IPS-NIHi7 (cell line): ENCODE measurements around the gene TBC1D13.
"Not testable (repeated sequence)": the region's sequence is repeated elsewhere in the genome, so short reads cannot be mapped to it uniquely, and the experiment has no call there.

ENCODE experiments used
- DNase-seq: peaks from one replicate; pipeline ENCODE4 v3.0.0; 2012; ENCODE audit warnings: mixed read lengths; ENCODE audit errors: extremely low spot score

The TBC1D13 gene

GRCh38 chr9:128786681-128787601, at the start of gene TBC1D13:
Gene TBC1D13, plus strand, starts transcription at chr9:128787253. Its CDS starts 101 bp downstream, at chr9:128787354.
- peak; percentile 98 for DNase-seq

DNA sequence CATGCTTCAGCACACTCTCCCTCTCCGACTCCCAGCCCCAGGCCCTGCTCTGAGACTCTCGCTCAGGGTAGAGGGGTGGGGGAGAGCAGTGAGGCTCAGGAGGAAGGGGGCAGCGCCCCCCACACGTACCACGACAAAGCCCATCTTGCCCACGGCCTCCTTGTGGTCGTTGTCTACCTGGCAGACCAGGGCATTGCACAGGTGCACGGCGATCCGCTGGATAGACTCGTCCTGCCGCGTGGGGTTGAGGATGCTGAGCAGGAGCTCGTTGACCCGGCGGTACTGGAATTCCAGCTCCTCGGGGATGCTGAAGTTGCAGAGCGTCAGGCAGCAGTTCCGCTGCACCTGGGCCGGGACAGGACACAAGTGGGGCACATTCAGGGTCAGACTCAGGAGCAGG, 44.7 kb upstream of the TBC1D13 start:
- DNase-seq = no peak

DNA sequence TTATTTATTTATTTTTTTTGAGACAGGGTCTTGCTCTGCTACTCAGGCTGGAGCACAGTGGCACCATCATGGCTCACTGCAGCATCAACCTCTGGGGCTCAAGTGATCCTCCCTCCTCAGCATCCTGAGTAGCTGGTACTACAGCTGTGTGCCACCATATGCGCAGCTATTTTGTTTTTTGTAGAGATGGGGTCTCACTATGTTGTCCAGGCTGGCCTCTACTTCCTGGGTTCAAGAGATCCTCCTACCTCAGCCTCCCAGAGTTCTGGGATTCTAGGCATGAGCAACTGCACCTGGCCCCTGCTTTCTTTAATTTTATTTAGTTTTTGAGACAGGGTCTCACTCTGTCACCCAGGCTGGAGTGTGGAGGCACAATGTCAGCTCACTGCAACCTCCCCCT, 43.6 kb upstream of the TBC1D13 start:
- no peak for DNase-seq

GRCh38 chr9:128747241-128747640, 39.8 kb upstream of the TBC1D13 start:
- no peak for DNase-seq

DNA sequence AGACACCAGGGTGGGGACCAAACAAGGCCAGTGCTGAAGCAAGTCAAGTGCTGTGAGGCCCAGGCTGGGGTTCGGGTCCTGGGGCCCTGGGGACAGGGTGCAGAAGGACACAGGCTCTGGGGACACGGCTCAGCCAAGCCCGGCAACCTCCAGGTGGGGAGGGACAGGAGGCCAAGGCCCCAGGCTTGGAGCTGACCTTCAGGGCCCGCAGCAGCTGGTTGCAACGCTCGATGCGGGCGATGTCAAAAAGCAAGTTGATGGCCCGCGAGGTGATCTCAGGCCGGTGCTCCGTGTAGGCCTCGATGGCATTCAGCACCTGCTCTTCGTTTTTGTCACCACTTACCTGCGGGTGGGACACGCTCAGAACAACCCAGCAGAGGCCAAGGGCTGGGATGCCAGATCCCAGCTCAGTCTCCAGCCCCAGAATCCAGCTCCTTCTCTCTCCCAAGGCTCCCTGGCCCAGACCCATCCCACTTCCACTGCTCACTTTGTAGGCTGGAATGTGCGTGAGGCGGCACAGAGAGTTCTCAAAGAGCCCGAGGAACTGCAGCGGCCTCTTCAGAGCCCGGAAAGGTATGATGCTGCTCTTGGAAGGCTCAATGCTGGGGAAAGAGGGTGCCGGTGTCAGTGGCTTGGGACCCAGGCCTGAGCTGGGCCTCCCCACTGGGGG, 36.0 kb upstream of the TBC1D13 start:
- DNase-seq = no peak

DNA sequence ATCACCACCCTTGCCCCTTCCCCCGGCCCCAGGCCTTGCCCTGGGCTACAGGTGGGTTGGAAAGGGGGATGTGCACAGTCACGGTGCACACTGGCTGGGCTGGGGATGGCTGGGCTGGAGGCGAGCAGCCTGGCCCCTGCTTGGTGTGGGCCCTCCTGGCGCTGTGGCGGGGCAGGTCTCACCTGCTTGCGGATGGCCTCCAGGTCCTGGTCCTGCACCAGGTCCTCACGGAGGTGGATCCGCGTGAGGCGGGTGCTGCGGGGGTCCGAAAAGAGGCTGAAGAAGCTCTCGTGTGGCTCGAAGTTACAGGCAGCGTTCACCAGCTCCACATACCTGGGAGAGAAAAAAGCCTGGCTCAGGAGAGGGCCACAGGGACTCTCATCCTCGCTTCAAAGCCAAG, 33.4 kb upstream of the TBC1D13 start:
- DNase-seq = no peak

- no peak for DNase-seq
Observed at GRCh38 chr9:128757602-128758001, 29.5 kb upstream of the TBC1D13 start.

DNA sequence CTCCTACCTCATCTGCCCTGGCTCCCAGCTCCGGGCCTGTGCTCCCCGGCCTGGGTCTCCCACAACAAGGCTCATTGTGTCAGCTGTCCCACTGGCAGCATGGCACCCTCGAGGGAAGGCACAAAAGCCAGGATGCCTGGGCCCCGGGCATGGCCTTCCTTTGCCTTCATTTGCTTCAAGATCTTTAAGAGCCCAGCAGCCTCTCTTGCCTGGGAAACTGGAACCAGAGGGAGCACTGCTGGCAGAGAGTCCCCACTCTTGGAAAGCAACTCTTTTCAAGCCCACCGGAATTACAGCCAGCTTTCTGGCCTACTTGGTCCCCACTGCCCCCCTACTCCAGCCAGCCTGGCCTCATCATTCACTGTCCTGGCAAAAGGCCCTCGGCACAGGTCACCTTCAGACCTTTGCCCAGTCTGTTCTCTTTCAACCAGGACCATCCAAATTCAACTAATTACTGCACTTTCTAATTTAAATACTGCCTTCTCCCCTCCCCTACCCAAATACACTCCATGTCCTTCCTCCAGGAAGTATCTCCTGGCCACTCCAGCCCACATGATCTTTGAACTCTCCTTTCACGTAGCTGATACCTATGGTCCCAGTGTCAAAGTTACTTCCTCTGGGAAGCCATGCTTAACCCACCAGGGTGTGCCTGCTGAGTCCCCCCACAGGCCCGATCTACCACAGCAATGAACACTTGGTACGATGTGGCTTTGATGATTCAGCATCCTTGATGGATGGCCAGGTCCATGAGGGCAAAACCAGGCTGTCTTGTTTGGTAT, 24.2 kb upstream of the TBC1D13 start:
- no peak for DNase-seq

DNA sequence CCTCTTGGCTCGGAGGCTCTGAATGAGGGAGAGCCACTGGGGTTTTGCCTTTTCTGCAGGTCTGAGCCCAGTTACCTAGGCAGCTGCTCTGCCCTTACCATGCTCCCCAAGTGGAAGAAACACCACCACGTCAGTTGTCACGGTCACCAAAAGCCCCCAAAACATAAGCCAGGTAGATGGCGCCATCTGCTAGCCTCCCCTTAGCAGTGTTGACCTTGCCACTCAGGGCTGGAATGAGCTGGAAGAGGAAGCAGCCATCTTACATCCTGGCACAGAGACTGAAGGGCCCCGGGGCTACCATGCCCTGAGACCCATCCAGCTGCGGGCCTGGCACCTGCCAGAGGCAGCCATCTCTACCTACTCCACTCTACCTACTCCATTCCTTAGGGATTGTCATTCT, 22.7 kb upstream of the TBC1D13 start:
- DNase-seq = peak; percentile 45

- no peak for DNase-seq
Observed at GRCh38 chr9:128765499-128765898, 21.6 kb upstream of the TBC1D13 start.

GRCh38 chr9:128768606-128769005, 18.4 kb upstream of the TBC1D13 start:
- no peak for DNase-seq

- DNase-seq = no peak
Observed at GRCh38 chr9:128770286-128771030, 16.6 kb upstream of the TBC1D13 start.

GRCh38 chr9:128771094-128771721, 15.8 kb upstream of the TBC1D13 start:
- DNase-seq = no peak

GRCh38 chr9:128771745-128772519, 15.1 kb upstream of the TBC1D13 start, which contains the start of gene ZER1:
Gene ZER1, minus strand, starts transcription at chr9:128771927. Its CDS starts 16,362 bp downstream, at chr9:128755565.
- DNase-seq = peak; percentile 99

DNA sequence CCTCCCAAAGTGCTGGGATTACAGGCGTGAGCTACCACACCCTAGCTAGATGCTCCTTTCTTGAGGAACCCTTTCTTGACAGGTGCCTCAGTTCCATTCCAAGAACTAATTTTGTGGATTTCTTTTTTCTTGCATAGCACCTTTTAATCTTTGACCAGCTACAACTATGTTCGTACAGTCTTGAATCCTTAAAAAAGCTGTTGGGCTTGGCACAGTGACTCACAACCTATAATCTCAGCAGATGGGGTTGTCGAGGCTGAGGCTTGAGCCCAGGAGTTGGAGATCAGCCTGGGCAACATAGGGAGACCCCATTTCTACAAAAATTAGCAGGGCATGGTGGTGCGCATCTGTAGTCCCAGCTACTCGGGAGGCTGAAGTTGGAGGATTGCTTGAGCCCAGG, 14.0 kb upstream of the TBC1D13 start:
- no peak for DNase-seq

DNA sequence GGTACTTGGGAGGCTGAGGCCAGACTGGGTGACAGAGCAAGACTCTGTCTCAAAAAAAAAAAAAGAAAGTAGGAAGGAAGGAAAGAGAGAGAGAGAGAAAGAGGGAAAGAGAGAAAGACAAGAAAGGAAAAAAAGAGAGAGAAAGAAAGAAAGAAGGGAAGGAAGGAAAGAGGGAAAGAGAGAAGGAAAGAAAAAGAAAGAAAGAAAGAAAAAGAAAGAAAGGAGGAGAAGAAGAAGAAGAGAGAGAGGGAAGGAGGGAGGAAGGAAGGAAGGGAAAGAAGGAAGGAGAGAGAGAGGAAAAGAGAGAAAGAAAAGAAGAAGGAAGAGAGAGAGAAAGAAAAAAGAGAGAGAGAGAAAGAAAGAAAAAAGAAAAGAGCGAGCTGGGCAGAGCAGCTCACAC, 12.2 kb upstream of the TBC1D13 start:
- no peak for DNase-seq

- DNase-seq = not testable (repeated sequence)
Observed at GRCh38 chr9:128780093-128780492, 7.0 kb upstream of the TBC1D13 start.

DNA sequence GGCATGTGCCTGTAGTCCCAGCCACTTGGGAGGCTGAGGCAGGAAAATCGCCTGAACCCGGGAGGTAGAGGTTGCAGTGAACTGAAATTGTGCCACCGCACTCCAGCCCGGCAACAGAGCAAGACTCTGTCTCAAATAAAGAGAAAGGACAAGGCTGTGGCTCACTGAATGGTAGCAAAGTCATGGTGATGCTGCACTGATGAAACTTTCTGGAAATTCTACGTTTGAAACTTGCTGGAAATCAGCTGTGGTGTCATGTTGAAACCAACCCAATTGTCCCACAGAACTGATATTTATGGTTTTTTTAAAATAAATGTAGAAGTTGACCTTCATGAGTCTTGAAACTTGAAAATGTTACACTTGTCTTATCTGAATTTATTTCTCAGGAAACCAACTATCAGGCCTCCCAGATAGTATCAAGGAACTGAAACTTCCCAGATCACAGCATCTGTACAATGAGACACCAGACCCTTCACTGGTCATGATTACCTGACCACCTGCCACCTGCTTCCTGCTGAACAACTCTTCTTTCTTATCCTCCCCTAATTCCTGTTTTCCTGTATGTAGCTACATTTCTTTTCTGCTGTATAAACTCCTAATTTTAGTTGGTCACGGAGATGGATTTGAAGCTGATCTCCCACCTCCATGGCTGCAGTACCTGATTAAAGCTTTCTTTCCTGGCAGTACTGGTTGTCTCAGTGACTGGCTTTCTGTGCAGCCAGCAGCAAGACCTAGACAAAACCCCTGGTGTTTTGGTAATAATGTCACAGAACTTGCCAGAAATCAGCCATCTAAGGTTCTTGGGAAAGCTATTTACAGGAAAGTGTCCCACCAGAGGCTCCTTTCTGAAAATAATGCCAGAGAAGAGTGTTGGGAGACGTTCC, 5.6 kb upstream of the TBC1D13 start:
- DNase-seq = no peak

- DNase-seq = no peak
Observed at GRCh38 chr9:128782669-128783068, 4.4 kb upstream of the TBC1D13 start.
